ENCODE data around the gene SNX5. TPM values are rescaled to one million over a fixed set of nuclear protein-coding genes. Genes with fewer than 3 reads are reported as not detected.

The SNX5 gene
- total RNA-seq, 2 experiments from 2014 or later: 58.3 to 60.3 TPM

DNA sequence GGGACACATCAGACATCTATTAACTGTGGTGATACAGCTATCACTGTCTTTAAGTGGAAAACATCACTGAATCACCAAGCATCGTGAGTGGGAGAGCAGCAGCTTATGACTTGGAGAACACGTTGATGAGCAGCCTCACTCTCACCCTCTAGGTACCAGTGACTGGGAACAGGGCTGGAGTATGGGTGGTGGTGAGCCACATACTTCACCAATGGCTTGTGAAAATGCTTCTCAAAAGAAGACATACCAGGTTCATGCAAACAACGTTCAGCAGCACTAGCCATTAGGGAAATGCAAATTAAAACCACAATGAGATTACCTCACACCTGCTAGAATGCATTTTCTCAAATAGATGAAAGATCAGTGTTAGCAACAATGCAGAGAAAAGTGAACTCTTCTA is 25.3 kb downstream of the SNX5 start:
- no peaks in the 10 kb centered on the region for H3K9me3 ChIP-seq (ENCODE audit: control insufficient read depth in 1 of 2, insufficient read depth in 1 of 2, low read length in 2 of 2)
- H3K4me1 ChIP-seq (ENCODE audit: insufficient read depth, low read length): peaks cover 12% of the 10 kb centered on the region
- ChIA-PET CTCF (no interaction called here), POLR2A (no interaction called here)
- H3K4me3 ChIP-seq (ENCODE audit: low read length): no peak overlapping the region
- H3K36me3 Mint-ChIP-seq (ENCODE audit: low read depth): peaks cover 80% of the 10 kb centered on the region
- H3K27me3 Mint-ChIP-seq: no peaks in the 10 kb centered on the region
- no peak for TF ChIP-seq CTCF (IDR thresholded peaks at IDR 0.05)
- intact Hi-C loops (cut with DNase I, micrococcal nuclease): no loop called here
- ATAC-seq (ENCODE audit: poor library complexity): no peak
- DNase-seq: no peak
- H3K4me3 Mint-ChIP-seq: no peak overlapping the region
- peaks cover 65% of the 10 kb centered on the region for H3K36me3 ChIP-seq (ENCODE audit: insufficient read depth, low read length)
- H3K27ac ChIP-seq (ENCODE audit: low read depth in 1 of 2, low read length in 2 of 2): no peak overlapping the region
- no peak overlapping the region for H3K27ac Mint-ChIP-seq
- no peaks in the 10 kb centered on the region for H3K27me3 ChIP-seq (ENCODE audit: control insufficient read depth in 1 of 2, insufficient read depth in 2 of 2, low read length in 2 of 2)
- peaks cover 11% of the 10 kb centered on the region for H3K4me1 Mint-ChIP-seq (ENCODE audit: low read depth)
- no peaks in the 10 kb centered on the region for H3K9me3 Mint-ChIP-seq

DNA sequence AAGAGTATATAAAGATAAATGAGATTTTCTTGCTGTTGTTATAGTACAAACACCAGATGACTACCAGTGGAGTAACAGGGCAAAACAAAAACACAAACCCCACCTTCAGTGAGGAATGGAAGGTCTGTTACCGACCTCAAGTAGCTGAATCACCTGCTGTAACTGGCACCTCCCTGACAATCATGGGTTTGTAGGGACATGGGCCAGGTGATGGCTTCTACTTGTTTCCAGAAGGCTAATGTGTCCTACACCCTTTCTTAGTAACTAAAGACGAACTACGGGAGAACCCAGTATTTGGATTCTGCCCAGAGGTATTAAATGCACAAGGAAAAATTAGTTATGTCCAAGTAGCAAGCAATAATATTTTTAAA is 26.8 kb downstream of the SNX5 start:
- H3K36me3 ChIP-seq (ENCODE audit: insufficient read depth, low read length): peaks cover 50% of the 10 kb centered on the region
- ChIA-PET POLR2A (no interaction called here), CTCF (no interaction called here)
- TF ChIP-seq CTCF (IDR thresholded peaks at IDR 0.05): no peak
- Mint-ChIP-seq H3K27me3 (no peaks in the 10 kb centered on the region), H3K4me1 (ENCODE audit: low read depth) (peaks cover 11% of the 10 kb centered on the region), H3K9me3 (no peaks in the 10 kb centered on the region), H3K4me3 (no peak overlapping the region), H3K27ac (no peak overlapping the region), H3K36me3 (ENCODE audit: low read depth) (peaks cover 65% of the 10 kb centered on the region)
- H3K27ac ChIP-seq (ENCODE audit: low read depth in 1 of 2, low read length in 2 of 2): no peak overlapping the region
- H3K27me3 ChIP-seq (ENCODE audit: control insufficient read depth in 1 of 2, insufficient read depth in 2 of 2, low read length in 2 of 2): no peaks in the 10 kb centered on the region
- no peaks in the 10 kb centered on the region for H3K9me3 ChIP-seq (ENCODE audit: control insufficient read depth in 1 of 2, insufficient read depth in 1 of 2, low read length in 2 of 2)
- peaks cover 12% of the 10 kb centered on the region for H3K4me1 ChIP-seq (ENCODE audit: insufficient read depth, low read length)
- intact Hi-C loops (cut with DNase I, micrococcal nuclease): no loop called here
- DNase-seq (no peak), ATAC-seq (ENCODE audit: poor library complexity) (no peak)
- no peak overlapping the region for H3K4me3 ChIP-seq (ENCODE audit: low read length)

DNA sequence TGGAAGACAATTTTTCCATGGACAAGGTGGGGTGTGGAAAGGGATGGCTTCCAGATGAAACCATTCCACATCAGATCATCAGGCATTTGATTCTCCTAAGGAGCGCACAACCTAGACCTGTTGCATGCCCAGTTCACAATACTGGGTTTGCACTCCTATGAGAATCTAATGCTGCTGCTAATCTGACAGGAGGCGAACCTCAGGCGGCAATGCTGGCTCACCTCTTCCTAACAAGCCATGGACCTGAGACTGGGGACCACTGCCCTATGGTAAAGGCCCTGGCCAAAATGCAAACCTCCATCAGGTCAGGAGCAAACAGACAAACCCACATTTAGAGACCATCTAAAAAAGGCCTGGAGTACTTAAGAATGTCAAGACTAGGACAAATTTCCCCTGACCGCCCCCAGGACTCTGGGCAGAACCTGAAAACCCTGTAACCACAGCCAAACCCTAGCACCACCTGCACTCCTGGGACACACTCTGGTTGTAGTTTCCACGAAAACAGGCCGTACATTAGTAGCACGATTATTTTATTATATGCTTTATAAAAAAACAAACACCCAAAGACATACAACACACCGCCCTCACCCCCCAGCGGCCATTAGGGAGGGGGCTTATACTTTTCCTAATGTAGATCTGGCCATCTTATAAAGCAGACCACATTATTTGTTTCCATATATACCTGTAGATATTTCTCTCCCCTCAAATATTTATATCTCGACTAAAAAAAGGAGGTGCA is 27.3 kb downstream of the SNX5 start:
- no peak for TF ChIP-seq CTCF (IDR thresholded peaks at IDR 0.05)
- intact Hi-C loops (cut with DNase I, micrococcal nuclease): no loop called here

More for the DNA sequence above, 27.3 kb downstream of the SNX5 start:
- POLR2A ChIA-PET: no interaction called here
- Mint-ChIP-seq H3K9me3 (no peaks in the 10 kb centered on the region), H3K4me1 (ENCODE audit: low read depth) (peaks cover 11% of the 10 kb centered on the region), H3K27ac (no peak overlapping the region), H3K36me3 (ENCODE audit: low read depth) (peaks cover 59% of the 10 kb centered on the region), H3K27me3 (no peaks in the 10 kb centered on the region), H3K4me3 (no peak overlapping the region)
- Histone ChIP-seq H3K27me3 (ENCODE audit: control insufficient read depth in 1 of 2, insufficient read depth in 2 of 2, low read length in 2 of 2) (no peaks in the 10 kb centered on the region), H3K36me3 (ENCODE audit: insufficient read depth, low read length) (peaks cover 44% of the 10 kb centered on the region), H3K4me3 (ENCODE audit: low read length) (no peak overlapping the region), H3K27ac (ENCODE audit: low read depth in 1 of 2, low read length in 2 of 2) (no peak overlapping the region), H3K4me1 (ENCODE audit: insufficient read depth, low read length) (peaks cover 12% of the 10 kb centered on the region), H3K9me3 (ENCODE audit: control insufficient read depth in 1 of 2, insufficient read depth in 1 of 2, low read length in 2 of 2) (no peaks in the 10 kb centered on the region)
- CTCF ChIA-PET: no interaction called here
- DNase-seq: no peak
- no peak for ATAC-seq (ENCODE audit: poor library complexity)
